GM13977 (cell line): Measurements from ENCODE around the gene OXGR1.
A peak's percentile ranks its signal among the peaks of the same experiment; 100 is the strongest.

Source experiments
- DNase-seq: peaks from one replicate; pipeline ENCODE4 v3.0.0; 2012; ENCODE audit warnings: low spot score
- in situ Hi-C: fragments of 300-500 bp; cut with MboI; formaldehyde crosslinking; loops from one replicate; pipeline ENCODE4 v1.12.0; 2022; ENCODE audit warnings: low sequenced_read_pairs, low pct_unique_long_range_greater_than_20kb, mixed read lengths, inconsistent platforms; ENCODE audit not compliant: unreplicated experiment
- TF ChIP-seq, protein P1 (sequence below): IDR thresholded peaks from 2 replicates; pipeline ENCODE4 v1.5.1; 2012; ENCODE audit warnings: mild to moderate bottlenecking, control low read depth; ENCODE audit not compliant: insufficient read depth; ENCODE audit errors: extremely low read depth, missing control alignments

The OXGR1 gene

DNA sequence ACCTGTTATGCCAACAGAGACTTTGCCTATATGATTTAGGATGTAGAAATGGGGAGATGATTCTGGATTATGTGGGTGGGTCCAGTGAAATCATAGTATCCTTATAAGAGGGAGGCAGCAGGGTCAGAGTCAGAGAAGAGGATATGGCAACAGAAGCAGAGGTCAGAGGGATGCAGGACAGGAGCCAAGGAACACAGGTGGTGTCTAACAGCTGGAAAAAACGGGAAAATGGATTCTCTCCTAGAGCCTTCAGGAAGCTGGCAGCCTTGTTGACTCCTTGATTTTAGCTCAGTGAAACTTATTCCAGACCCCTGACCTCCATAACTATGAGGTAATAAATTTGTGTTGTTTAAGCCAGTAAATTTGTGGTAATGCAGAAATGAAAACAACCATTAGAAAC lies 28.8 kb upstream of the OXGR1 start:
- DNase-seq: no peak
- TF ChIP-seq, protein P1, sequence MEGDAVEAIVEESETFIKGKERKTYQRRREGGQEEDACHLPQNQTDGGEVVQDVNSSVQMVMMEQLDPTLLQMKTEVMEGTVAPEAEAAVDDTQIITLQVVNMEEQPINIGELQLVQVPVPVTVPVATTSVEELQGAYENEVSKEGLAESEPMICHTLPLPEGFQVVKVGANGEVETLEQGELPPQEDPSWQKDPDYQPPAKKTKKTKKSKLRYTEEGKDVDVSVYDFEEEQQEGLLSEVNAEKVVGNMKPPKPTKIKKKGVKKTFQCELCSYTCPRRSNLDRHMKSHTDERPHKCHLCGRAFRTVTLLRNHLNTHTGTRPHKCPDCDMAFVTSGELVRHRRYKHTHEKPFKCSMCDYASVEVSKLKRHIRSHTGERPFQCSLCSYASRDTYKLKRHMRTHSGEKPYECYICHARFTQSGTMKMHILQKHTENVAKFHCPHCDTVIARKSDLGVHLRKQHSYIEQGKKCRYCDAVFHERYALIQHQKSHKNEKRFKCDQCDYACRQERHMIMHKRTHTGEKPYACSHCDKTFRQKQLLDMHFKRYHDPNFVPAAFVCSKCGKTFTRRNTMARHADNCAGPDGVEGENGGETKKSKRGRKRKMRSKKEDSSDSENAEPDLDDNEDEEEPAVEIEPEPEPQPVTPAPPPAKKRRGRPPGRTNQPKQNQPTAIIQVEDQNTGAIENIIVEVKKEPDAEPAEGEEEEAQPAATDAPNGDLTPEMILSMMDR: no peak
- in situ Hi-C loops: no loop called here

DNA sequence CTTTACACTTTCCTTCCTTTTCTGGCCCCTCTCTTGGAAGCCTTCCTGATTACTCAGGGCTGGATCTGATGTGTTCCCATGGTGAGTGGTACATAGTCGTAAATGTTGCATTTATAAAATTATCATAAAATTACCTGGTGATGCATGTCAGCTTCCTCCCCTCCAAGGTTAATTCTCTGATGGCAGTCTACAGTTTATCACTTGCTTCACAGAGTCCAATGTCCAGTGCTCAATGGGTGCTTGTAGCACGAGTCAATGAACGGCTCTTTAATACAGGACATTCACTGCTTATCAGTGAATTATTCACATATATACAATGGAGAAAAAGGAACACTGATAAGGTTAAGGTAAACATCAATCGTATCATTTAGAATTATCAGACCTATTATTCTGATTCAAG lies 27.0 kb upstream of the OXGR1 start:
- in situ Hi-C loops: no loop called here
- no peak for DNase-seq
- TF ChIP-seq, protein P1: no peak

DNA sequence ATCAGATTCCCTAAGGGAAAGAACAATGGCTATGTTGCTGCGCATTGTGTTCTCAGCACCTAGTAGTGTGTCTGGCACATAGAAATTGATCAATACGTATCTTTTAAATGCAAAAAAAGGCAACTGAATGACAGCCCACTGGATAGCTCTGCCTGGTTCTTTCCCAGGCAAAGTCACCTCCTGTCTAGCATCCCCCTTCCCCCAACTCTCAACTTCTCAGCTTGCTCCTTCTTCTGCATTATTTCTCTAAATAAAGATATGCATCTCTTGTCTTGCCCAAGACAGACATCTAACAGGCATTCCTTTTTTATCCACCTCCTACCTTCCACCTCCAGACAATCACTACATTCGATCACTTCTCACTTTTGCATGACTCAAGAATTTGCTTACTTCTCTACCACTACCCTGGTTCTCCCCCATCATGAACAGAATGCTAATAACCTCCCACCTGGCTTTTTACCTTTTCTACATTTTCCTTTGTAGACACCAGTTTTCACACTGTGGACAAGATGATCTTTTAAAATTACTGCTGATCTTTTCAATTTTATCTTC lies 26.5 kb upstream of the OXGR1 start:
- in situ Hi-C loops: no loop called here
- no peak for DNase-seq
- TF ChIP-seq, protein P1: no peak

DNA sequence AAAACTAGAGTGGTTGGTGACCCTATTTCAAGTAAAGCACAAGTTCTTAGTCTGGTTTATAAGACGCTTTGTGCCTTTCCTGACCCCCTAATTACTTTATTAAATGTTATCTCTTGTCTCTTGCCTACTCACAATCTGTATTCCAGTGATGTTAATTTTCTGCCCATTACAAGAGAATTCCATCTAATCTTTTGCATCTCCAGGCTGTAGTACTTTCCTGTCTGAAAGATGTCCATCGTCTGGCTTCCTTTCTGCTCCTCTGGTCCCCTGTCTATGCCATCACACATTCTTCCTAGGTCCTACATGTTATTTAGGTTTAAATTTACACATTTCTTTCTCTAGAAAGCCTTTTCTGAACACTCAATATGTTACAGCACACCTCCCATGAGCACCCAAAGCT lies 25.9 kb upstream of the OXGR1 start:
- in situ Hi-C loops: no loop called here
- no peak for DNase-seq
- TF ChIP-seq, protein P1: no peak

DNA sequence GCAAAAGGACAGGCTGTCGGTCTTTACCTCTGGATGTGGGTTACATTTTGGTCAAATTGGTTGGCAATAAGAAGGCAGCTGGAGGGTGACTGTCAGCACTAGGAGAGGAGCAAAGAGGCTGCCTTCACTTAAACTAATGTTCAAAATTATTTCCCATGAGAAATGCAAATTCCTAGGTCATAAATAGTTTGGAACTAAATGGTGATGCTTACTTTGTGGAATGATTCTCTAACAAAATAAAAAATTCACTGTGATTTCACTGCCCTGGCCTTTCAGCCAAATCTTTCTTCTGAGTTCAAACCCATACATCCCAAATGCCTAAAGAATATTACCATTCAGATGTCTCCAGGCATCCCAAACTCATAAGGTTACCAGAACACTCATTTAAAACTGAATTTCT lies 25.0 kb upstream of the OXGR1 start:
- in situ Hi-C loops: no loop called here
- TF ChIP-seq, protein P1: no peak
- no peak for DNase-seq

DNA sequence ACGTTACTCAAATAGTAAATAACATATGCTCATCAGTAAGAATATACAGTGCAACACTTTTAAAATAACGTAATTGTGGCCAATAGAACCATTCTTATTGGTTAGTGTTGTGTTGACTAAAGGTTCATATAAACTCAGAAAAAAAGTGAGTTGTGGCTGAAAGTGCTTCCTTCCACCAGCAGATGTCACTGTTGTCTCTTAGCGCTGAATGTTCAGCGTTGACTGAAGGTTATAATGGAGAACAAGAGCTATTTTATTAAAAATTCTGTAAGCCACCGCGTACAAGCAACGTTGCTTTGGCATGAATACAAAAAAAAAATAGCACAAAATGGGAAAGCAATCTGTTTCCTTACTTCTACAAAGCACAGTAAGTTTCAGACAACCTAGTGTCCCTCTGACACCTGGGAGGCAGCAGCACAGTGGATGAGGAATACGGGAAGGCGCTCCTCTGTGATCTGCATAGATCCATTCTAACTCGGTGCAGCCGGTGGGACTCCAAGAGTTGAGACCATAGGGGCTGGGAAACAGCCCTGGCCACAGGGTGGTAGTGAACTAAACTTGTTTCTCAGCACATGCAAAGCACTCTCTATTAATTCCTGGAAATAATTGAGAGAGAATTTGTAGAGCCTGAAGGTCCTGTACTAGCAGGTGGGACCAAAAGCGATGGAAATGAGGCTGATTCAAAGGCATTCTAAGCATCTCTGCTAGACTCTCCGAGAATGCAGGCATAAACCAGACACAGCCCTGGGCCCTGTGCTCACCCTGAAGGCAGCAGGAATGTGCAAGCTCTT lies 23.9 kb upstream of the OXGR1 start:
- TF ChIP-seq, protein P1: peak; percentile 79
- DNase-seq: peak; percentile 34
- in situ Hi-C loops: no loop called here
